HUES64 (cell line): ENCODE results near the gene ATXN1.
"Not testable (repeated sequence)": the region's sequence is repeated elsewhere in the genome, so short reads cannot be mapped to it uniquely, and the experiment has no call there.

ENCODE experiments used
- H3K27ac ChIP-seq: 2 replicates; pipeline ENCODE4 v1.7.0; 2013; ENCODE audit warnings: low read depth, low read length, inconsistent platforms
- H3K27me3 ChIP-seq: 2 replicates; pipeline ENCODE4 v1.6.1; 2013; ENCODE audit warnings: mild to moderate bottlenecking, low read length; ENCODE audit not compliant: insufficient read depth
- H3K36me3 ChIP-seq: 2 replicates; pipeline ENCODE4 v1.6.1; 2013; ENCODE audit warnings: mild to moderate bottlenecking, low read length; ENCODE audit not compliant: insufficient read depth
- H3K4me1 ChIP-seq: 2 replicates; pipeline ENCODE4 v1.6.1; 2013; ENCODE audit warnings: mild to moderate bottlenecking, low read length, moderate library complexity; ENCODE audit not compliant: insufficient read depth
- H3K4me3 ChIP-seq: 2 replicates; pipeline ENCODE4 v1.5.1; 2013; ENCODE audit warnings: mild to moderate bottlenecking, low read length, moderate library complexity
- H3K9ac ChIP-seq: 2 replicates; pipeline ENCODE4 v1.6.1; 2013; ENCODE audit warnings: mild to moderate bottlenecking, low read depth, low read length
- H3K9me3 ChIP-seq: 2 replicates; pipeline ENCODE4 v1.6.1; 2013; ENCODE audit warnings: low read depth, low read length; ENCODE audit not compliant: insufficient read depth
- WGBS: fragments of 150-250, 120-280 bp; methylation state at CpG from one replicate; pipeline ENCODE4 v1.1.7; 2013; ENCODE audit warnings: missing lambda C conversion rate; 5-methylcytosine and 5-hydroxymethylcytosine counted together

The ATXN1 gene

DNA sequence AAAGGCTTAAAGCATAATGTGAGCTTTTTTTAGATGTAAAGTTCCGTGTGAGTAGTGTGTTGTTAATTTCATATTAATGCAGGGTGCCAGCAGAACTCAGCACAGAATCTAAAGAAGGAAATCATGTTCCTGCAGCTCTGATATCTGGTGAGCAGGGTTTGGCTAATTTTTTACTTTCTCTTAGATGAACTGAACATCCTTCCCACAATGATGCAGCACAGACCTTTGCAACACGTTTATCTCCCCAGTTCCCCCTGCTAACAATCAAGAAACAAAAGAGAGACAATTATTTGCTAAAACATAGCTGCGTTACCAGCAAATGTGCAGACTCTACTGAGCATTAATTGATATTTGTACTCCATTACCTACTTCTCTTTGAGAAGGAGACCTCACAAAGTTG is 39.1 kb upstream of the ATXN1 start:
- Histone ChIP-seq H3K9ac (no peak overlapping the region), H3K27ac (no peak overlapping the region), H3K27me3 (no peaks in the 10 kb centered on the region), H3K36me3 (no peaks in the 10 kb centered on the region), H3K4me3 (no peak overlapping the region), H3K9me3 (no peaks in the 10 kb centered on the region), H3K4me1 (peaks cover 25% of the 10 kb centered on the region)
- 90% methylated on average over 3 of the region's 3 CpGs for WGBS

- Histone ChIP-seq H3K9ac (no peak overlapping the region), H3K27ac (no peak overlapping the region), H3K27me3 (no peaks in the 10 kb centered on the region), H3K4me3 (no peak overlapping the region), H3K36me3 (no peaks in the 10 kb centered on the region), H3K4me1 (peaks cover 17% of the 10 kb centered on the region), H3K9me3 (no peaks in the 10 kb centered on the region)
- WGBS, result 81% methylated on average over 6 of the region's 8 CpGs
Observed at GRCh38 chr6:16799279-16800193, 38.3 kb upstream of the ATXN1 start.

DNA sequence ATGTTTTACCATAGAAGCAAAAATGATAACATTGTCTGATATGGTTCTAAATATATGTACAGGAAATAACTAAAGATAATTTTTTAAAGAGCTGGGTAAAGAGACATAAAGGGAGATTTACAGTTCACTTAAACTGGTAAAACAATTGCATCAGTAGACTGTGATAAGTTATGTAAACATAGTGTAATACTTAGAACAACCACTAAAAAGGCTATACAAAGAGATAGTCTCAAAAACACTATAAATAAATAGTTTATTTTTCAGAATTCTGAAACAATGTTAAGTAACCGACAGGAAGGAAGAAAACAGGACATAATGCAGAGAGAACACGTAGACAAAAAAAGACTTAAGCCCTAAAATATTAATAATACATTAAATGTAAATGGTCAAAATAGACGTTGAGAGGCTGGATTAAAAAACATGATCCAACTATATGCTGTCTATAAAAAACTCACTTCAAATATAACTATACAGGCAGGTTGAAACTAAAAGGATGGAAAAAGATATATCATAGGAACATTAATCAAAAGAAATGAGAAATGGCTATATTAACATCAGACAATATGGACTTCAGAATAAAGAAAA is 32.7 kb upstream of the ATXN1 start:
- no peaks in the 10 kb centered on the region for H3K4me1 ChIP-seq
- H3K4me3 ChIP-seq, result no peak overlapping the region
- H3K27ac ChIP-seq, result no peak overlapping the region
- peaks cover 14% of the 10 kb centered on the region for H3K9me3 ChIP-seq
- H3K9ac ChIP-seq, result no peak overlapping the region
- H3K27me3 ChIP-seq, result no peaks in the 10 kb centered on the region
- no CpG with 5 or more reads among the region's 3 CpGs for WGBS
- H3K36me3 ChIP-seq, result no peaks in the 10 kb centered on the region

DNA sequence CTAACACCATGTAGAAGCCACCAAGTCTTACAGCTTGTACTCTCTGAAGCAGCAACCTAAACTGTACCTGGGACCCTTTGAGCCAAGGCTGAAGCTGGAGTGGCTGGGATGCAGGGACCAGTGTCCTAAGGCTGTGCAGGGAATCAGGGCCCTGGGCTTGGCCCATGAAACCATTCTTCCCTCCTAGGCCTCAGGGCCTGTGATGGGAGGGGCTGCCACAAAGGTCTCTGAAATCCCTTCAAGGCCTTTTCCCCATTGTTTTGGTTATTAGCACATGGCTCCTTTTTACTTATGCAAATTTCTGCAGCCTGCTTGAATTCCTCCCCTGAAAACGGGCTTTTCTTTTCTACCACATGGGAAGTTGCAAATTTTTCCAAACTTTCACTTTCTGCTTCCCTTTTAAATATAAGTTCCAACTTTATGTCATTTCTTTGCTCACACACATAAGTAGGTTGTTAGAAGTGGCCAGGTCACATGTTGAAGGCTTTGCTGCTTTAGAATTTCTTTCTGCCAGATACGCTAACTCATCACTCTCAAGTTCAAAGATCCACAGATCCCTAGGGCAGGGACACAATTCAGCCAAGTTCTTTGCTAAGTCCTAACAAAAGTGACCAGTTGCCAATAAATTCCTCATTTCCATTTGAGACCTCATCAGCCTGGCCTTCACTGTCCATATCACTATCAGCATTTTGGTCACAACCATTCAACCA is 28.2 kb upstream of the ATXN1 start:
- no peak overlapping the region for H3K27ac ChIP-seq
- no peak overlapping the region for H3K9ac ChIP-seq
- 83% methylated on average over 2 of the region's 2 CpGs for WGBS
- no peaks in the 10 kb centered on the region for H3K36me3 ChIP-seq
- no peaks in the 10 kb centered on the region for H3K27me3 ChIP-seq
- no peaks in the 10 kb centered on the region for H3K4me1 ChIP-seq
- peaks cover 22% of the 10 kb centered on the region for H3K9me3 ChIP-seq
- H3K4me3 ChIP-seq, result no peak overlapping the region

- H3K4me3 ChIP-seq, result no peak overlapping the region
- peaks cover 22% of the 10 kb centered on the region for H3K9me3 ChIP-seq
- no peak overlapping the region for H3K27ac ChIP-seq
- no peak overlapping the region for H3K9ac ChIP-seq
- H3K4me1 ChIP-seq, result peaks cover 2% of the 10 kb centered on the region; the same call in 1 of the 2 replicates
- no peaks in the 10 kb centered on the region for H3K36me3 ChIP-seq
- H3K27me3 ChIP-seq, result no peaks in the 10 kb centered on the region
- 90% methylated on average over 1 of the region's 1 CpG for WGBS
Observed at GRCh38 chr6:16787128-16787682, 25.9 kb upstream of the ATXN1 start.

GRCh38 chr6:16785496-16785895 is 24.2 kb upstream of the ATXN1 start:
- no peaks in the 10 kb centered on the region for H3K27me3 ChIP-seq
- H3K36me3 ChIP-seq, result no peaks in the 10 kb centered on the region
- no peak overlapping the region for H3K27ac ChIP-seq
- peaks cover 5% of the 10 kb centered on the region; the same call in 1 of the 2 replicates for H3K4me1 ChIP-seq
- no peak overlapping the region for H3K4me3 ChIP-seq
- no peak overlapping the region for H3K9ac ChIP-seq
- H3K9me3 ChIP-seq, result peaks cover 22% of the 10 kb centered on the region

DNA sequence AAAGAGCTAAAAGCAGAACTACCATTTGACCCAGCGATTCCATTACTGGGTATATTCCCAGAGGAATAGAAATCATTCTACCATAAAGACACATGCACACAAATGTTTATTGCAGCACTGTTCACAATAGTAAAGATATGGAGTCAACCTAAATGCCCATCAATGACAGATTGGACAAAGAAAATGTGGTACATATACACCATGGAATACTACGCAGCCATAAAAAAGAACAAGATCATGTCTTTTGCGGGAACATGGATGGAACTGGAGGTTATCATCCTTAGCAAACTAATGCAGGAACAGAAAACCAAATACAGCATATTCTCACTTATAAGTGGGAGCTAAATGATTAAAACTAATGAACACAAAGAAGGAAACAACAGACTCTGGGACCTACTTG is 23.7 kb upstream of the ATXN1 start:
- WGBS, result 77% methylated on average over 3 of the region's 3 CpGs
- not testable (repeated sequence) for H3K27ac ChIP-seq

GRCh38 chr6:16783952-16784565 is 22.8 kb upstream of the ATXN1 start:
- Histone ChIP-seq H3K27ac (no peak overlapping the region), H3K4me1 (peaks cover 5% of the 10 kb centered on the region; the same call in 1 of the 2 replicates), H3K9me3 (peaks cover 9% of the 10 kb centered on the region)

More for the DNA sequence above, 23.7 kb upstream of the ATXN1 start:
- not testable (repeated sequence) for H3K4me1 ChIP-seq, H3K27me3 ChIP-seq, H3K4me3 ChIP-seq, H3K36me3 ChIP-seq, H3K9ac ChIP-seq
- H3K9me3 ChIP-seq, result peaks cover 17% of the 10 kb centered on the region

GRCh38 chr6:16783509-16783908 is 22.2 kb upstream of the ATXN1 start:
- Histone ChIP-seq H3K4me1 (peaks cover 5% of the 10 kb centered on the region; the same call in 1 of the 2 replicates), H3K36me3 (no peaks in the 10 kb centered on the region), H3K27ac (no peak overlapping the region), H3K27me3 (no peaks in the 10 kb centered on the region), H3K4me3 (no peak overlapping the region), H3K9ac (no peak overlapping the region), H3K9me3 (peaks cover 3% of the 10 kb centered on the region; the same call in 1 of the 2 replicates)
- 99% methylated on average over 4 of the region's 4 CpGs for WGBS

More at GRCh38 chr6:16783952-16784565, 22.8 kb upstream of the ATXN1 start:
- no peaks in the 10 kb centered on the region for H3K27me3 ChIP-seq
- no peaks in the 10 kb centered on the region for H3K36me3 ChIP-seq
- WGBS, result 92% methylated on average over 2 of the region's 2 CpGs
- no peak overlapping the region for H3K9ac ChIP-seq
- H3K4me3 ChIP-seq, result no peak overlapping the region

- Histone ChIP-seq H3K36me3 (no peaks in the 10 kb centered on the region), H3K4me1 (peaks cover 5% of the 10 kb centered on the region; the same call in 1 of the 2 replicates), H3K27me3 (no peaks in the 10 kb centered on the region), H3K9me3 (no peaks in the 10 kb centered on the region), H3K4me3 (no peak overlapping the region), H3K27ac (no peak overlapping the region), H3K9ac (no peak overlapping the region)
- WGBS, result over 99% methylated on average over 4 of the region's 4 CpGs
Observed at GRCh38 chr6:16782278-16782677, 21.0 kb upstream of the ATXN1 start.
